Measurements from ENCODE around the gene SYCP2.
A peak's percentile ranks its signal among the peaks of the same experiment; 100 is the strongest.

Gene SYCP2

DNA sequence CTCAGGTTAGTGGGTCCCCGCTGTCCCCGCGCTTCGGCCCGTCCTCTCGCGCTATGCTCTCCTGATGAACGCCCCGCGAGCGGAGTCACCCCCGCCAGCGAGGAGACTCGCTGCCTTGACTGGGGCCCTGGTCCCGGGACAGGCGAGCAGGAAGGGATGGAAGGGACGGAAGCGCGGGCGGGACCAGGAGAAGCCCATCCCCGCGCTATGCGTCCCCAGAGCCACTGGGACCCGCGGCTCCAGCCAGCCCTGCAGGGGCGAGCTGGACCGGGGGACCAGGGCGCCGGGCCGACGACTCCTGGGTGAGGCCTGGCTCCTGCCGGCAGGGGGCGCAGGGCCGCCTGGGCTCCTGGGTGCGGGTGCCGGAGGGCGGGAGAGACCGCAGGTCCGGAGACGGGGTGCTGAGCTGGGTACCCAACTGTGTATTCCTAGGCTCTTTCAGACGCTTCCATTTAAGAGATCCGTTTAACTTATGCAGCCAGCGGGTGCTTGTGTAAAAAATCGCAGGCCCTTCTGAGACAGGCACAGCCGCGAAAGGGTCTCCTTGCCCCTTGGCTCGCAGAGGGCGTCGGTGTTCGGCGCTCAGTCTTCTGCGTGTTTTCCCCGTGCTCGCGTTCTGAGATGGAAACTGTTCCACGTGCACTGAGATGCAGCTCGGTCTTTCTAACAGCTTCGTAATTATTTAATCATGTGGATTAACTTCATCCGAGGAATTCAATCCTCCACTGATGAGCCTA, 580 bp upstream of the SYCP2 start:
- in situ Hi-C loops (cut with MboI; ENCODE audit: low pct_unique_long_range_greater_than_20kb, low sequenced_read_pairs, unreplicated experiment), result no loop called here
- TF ChIP-seq CTCF (IDR thresholded peaks at IDR 0.05; ENCODE audit: extremely low read depth, insufficient read depth, missing control alignments), result peak; percentile 96
- DNase-seq (ENCODE audit: low spot score), result peak; percentile 85

GRCh38 chr20:59932616-59933295, 681 bp downstream of the SYCP2 start:
- in situ Hi-C loops (cut with MboI; ENCODE audit: low pct_unique_long_range_greater_than_20kb, low sequenced_read_pairs, unreplicated experiment), result no loop called here
- DNase-seq (ENCODE audit: low spot score), result no peak
- no peak for TF ChIP-seq CTCF (IDR thresholded peaks at IDR 0.05; ENCODE audit: extremely low read depth, insufficient read depth, missing control alignments)

- no peak for DNase-seq (ENCODE audit: low spot score)
Measured at GRCh38 chr20:59931511-59932312, 1.7 kb downstream of the SYCP2 start.

GRCh38 chr20:59925899-59926298, 7.5 kb downstream of the SYCP2 start:
- TF ChIP-seq CTCF (IDR thresholded peaks at IDR 0.05; ENCODE audit: extremely low read depth, insufficient read depth, missing control alignments), result no peak
- in situ Hi-C loops (cut with MboI; ENCODE audit: low pct_unique_long_range_greater_than_20kb, low sequenced_read_pairs, unreplicated experiment), result no loop called here
- DNase-seq (ENCODE audit: low spot score), result no peak

More at GRCh38 chr20:59931511-59932312, 1.7 kb downstream of the SYCP2 start:
- no peak for TF ChIP-seq CTCF (IDR thresholded peaks at IDR 0.05; ENCODE audit: extremely low read depth, insufficient read depth, missing control alignments)
- in situ Hi-C loops (cut with MboI; ENCODE audit: low pct_unique_long_range_greater_than_20kb, low sequenced_read_pairs, unreplicated experiment), result no loop called here

- in situ Hi-C loops (cut with MboI; ENCODE audit: low pct_unique_long_range_greater_than_20kb, low sequenced_read_pairs, unreplicated experiment), result no loop called here
- DNase-seq (ENCODE audit: low spot score), result no peak
- no peak for TF ChIP-seq CTCF (IDR thresholded peaks at IDR 0.05; ENCODE audit: extremely low read depth, insufficient read depth, missing control alignments)
Measured at GRCh38 chr20:59925359-59925758, 8.1 kb downstream of the SYCP2 start.

- in situ Hi-C loops (cut with MboI; ENCODE audit: low pct_unique_long_range_greater_than_20kb, low sequenced_read_pairs, unreplicated experiment), result no loop called here
- no peak for TF ChIP-seq CTCF (IDR thresholded peaks at IDR 0.05; ENCODE audit: extremely low read depth, insufficient read depth, missing control alignments)
- no peak for DNase-seq (ENCODE audit: low spot score)
Measured at GRCh38 chr20:59923514-59923913, 9.9 kb downstream of the SYCP2 start.
